ENCODE results near the gene DDX31. TPM values are rescaled to one million over a fixed set of nuclear protein-coding genes. Genes with fewer than 3 reads are reported as not detected.

Gene DDX31
- total RNA-seq, 1 donor from 2014 or later, result 17.4 TPM

DNA sequence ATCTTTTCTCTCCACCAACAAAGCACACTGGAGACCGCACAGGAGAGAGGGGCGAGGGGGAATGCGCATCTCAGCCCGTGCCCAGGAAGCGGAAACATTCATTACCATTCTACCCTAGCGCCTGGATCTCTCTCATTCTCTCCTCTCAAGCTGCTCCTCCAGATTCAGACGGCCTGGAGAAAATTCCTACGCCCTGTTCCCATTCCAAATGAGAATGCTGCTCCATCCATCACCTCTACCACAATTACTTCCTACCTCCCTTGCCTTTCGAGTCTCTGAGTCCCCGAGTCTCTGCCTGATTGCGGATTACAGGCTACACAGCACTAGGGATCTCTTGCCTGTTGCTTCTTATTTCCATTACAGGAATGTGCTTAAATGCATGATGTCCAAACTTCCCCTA lies 6.7 kb downstream of the DDX31 start:
- no peak for ATAC-seq
- Histone ChIP-seq H3K9me3 (no peaks in the 10 kb centered on the region), H3K27me3 (no peaks in the 10 kb centered on the region), H3K36me3 (peaks cover 41% of the 10 kb centered on the region), H3K4me1 (no peaks in the 10 kb centered on the region), H3K4me3 (no peak overlapping the region), H3K27ac (no peak overlapping the region)
- TF ChIP-seq, protein P1, sequence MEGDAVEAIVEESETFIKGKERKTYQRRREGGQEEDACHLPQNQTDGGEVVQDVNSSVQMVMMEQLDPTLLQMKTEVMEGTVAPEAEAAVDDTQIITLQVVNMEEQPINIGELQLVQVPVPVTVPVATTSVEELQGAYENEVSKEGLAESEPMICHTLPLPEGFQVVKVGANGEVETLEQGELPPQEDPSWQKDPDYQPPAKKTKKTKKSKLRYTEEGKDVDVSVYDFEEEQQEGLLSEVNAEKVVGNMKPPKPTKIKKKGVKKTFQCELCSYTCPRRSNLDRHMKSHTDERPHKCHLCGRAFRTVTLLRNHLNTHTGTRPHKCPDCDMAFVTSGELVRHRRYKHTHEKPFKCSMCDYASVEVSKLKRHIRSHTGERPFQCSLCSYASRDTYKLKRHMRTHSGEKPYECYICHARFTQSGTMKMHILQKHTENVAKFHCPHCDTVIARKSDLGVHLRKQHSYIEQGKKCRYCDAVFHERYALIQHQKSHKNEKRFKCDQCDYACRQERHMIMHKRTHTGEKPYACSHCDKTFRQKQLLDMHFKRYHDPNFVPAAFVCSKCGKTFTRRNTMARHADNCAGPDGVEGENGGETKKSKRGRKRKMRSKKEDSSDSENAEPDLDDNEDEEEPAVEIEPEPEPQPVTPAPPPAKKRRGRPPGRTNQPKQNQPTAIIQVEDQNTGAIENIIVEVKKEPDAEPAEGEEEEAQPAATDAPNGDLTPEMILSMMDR (IDR thresholded peaks at IDR 0.05), result no peak
- intact Hi-C loops (cut with DNase I), result no loop called here
- DNase-seq, result no peak

DNA sequence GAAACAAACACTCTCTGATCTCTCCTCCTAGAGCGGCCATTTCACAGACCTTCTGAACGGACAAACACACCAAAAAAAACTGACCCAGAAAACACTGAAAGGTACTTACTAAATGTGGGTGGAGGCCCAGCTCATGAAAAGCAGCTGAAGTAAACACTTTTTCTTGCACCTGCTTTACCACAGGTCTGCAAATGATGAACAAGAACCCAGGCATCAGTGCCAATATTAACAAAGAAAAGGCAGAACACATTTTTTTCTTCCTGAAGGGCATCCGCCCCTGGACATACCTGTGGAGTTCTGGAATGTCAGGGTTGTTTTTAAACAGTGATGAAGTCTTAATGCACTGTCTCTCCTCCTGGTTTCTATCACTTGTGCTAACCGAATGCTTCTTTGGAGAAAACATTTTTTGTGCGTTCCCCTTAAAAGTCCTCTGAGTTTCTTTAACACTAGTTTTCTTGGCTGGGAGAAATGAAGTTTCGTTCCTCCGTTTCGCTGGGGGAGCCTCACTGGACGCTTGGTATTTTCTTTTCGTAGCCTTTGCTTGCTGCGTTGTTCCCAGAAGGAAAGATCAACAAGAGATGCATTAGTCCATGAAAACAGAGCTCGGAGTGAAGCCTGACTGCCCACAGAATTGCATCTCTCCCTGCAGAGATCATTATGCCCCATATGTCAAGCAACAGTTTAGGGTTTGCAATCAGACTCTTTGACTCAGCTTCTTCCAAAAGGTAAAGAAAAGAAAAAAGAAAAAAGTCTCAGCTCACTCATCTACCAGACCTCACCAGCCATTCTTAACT lies 7.4 kb downstream of the DDX31 start:
- ATAC-seq (peak; percentile 51), DNase-seq (no peak)
- TF ChIP-seq, protein P1 (IDR thresholded peaks at IDR 0.05), result no peak
- Histone ChIP-seq H3K27ac (no peak overlapping the region), H3K36me3 (peaks cover 48% of the 10 kb centered on the region), H3K27me3 (no peaks in the 10 kb centered on the region), H3K4me3 (no peak overlapping the region), H3K9me3 (no peaks in the 10 kb centered on the region), H3K4me1 (no peaks in the 10 kb centered on the region)
- intact Hi-C loops (cut with DNase I), result no loop called here

DNA sequence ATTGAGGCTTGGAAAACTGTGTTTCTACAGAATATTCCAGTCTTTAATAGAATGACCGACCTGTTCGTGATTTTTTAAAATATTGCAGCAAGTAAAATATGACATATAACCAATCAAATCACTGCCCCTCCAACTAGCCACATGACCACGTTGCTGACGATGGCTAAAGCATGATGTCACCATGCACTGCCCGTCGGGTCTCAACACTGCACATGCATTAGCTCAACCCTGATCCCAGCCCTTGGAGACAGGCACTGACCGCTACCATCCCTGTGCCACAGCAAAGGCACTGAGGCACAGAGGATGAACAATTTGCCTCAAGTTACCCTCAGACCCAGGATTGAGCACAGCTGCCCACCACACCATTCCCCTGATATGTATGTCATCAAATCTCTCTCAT lies 13.5 kb downstream of the DDX31 start:
- intact Hi-C loops (cut with DNase I), result no loop called here
- H3K27ac ChIP-seq, result no peak overlapping the region

DNA sequence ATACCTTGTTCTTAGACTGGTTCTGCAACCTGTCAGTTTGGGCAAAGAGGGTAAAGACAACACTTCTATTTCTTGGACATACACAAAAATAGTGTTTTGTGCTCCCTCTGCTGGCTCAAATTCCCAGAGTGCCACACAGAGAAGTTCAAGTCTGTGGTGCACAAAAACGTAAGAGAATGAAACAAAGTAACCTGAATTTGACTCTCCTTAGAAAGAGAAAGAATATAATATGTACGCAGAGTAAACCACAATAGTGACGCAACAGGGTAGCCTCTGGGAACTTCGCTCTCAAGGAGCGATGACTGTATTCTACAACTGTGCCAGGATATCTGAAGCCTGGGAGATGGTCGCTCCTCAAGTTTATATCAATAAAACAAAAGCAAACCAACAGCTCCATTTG lies 18.5 kb downstream of the DDX31 start:
- Histone ChIP-seq H3K9me3 (no peaks in the 10 kb centered on the region), H3K27me3 (no peaks in the 10 kb centered on the region), H3K4me3 (no peak overlapping the region), H3K4me1 (no peaks in the 10 kb centered on the region), H3K36me3 (peaks cover 72% of the 10 kb centered on the region), H3K27ac (no peak overlapping the region)
- intact Hi-C loops (cut with DNase I), result no loop called here
- ATAC-seq (no peak), DNase-seq (no peak)
- TF ChIP-seq, protein P1 (IDR thresholded peaks at IDR 0.05), result peak; percentile 15

More for the DNA sequence above, 13.5 kb downstream of the DDX31 start:
- ATAC-seq, result no peak
- Histone ChIP-seq H3K36me3 (peaks cover 70% of the 10 kb centered on the region), H3K9me3 (no peaks in the 10 kb centered on the region), H3K27me3 (no peaks in the 10 kb centered on the region), H3K4me1 (no peaks in the 10 kb centered on the region), H3K4me3 (no peak overlapping the region)
- TF ChIP-seq, protein P1 (IDR thresholded peaks at IDR 0.05), result no peak
- DNase-seq, result no peak

DNA sequence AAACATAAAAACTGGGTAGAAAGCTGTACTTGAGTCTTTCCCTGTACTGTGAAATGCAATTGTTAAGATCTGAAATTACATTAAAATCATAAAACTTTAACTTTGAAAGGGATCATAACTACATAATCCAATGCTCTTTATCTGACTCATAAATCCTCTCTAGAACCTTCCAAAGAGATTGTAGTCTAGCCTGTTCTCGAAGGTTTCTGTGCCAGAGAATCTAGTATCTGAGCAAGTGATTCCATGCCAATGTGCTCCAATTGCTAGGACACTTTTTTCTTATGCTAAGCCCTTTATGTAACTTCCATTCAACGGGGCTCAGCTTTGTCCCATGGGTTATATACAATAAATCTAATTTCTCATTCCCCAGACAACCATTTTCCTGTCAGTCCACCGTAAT lies 21.1 kb downstream of the DDX31 start:
- no peaks in the 10 kb centered on the region for H3K9me3 ChIP-seq
- H3K36me3 ChIP-seq, result peaks cover 88% of the 10 kb centered on the region
- no peaks in the 10 kb centered on the region for H3K4me1 ChIP-seq
- no peaks in the 10 kb centered on the region for H3K27me3 ChIP-seq
- intact Hi-C loops (cut with DNase I), result no loop called here
- no peak overlapping the region for H3K27ac ChIP-seq
- ATAC-seq (no peak), DNase-seq (no peak)
- H3K4me3 ChIP-seq, result no peak overlapping the region
- TF ChIP-seq, protein P1 (IDR thresholded peaks at IDR 0.05), result no peak
